HL-60 (cell line): ENCODE measurements around the gene STAT4.

ENCODE experiments used
- DNase-seq, 2 experiments: peaks; one replicate each; pipeline ENCODE4 v3.0.0-alpha.2; 2010 to 2020; ENCODE audit warnings: low read depth in 1 of 2, low spot score in 1 of 2
- H3K27ac ChIP-seq: fragments of 250-450 bp; sonication (Bioruptor Pico); replicated peaks from 2 replicates; pipeline ENCODE4 v1.5.1; 2020; ENCODE audit warnings: mild to moderate bottlenecking, moderate library complexity
- H3K27me3 ChIP-seq: fragments of 250-450 bp; sonication (Bioruptor Pico); 2 replicates; pipeline ENCODE4 v1.5.1; 2021; ENCODE audit warnings: mild to moderate bottlenecking, moderate library complexity; ENCODE audit not compliant: insufficient read depth, poor library complexity, severe bottlenecking
- H3K4me3 ChIP-seq: replicated peaks from 2 replicates; pipeline ENCODE4 v1.5.1; 2011; ENCODE audit warnings: mild to moderate bottlenecking, control low read depth, low read length; ENCODE audit not compliant: insufficient read depth
- GABPA ChIP-seq: IDR thresholded peaks from 2 replicates; pipeline ENCODE4 v1.6.1; 2012; ENCODE audit warnings: low read depth
- POLR2AphosphoS5 ChIP-seq: IDR thresholded peaks from 2 replicates; pipeline ENCODE4 v1.6.1; 2012; ENCODE audit warnings: low read depth
- SPI1 ChIP-seq: IDR thresholded peaks from 2 replicates; pipeline ENCODE4 v1.6.1; 2012; ENCODE audit warnings: low read depth, mild to moderate bottlenecking, borderline replicate concordance
- TF ChIP-seq, protein P1 (sequence below): IDR thresholded peaks from one replicate; pipeline ENCODE4 v1.5.1; 2011; ENCODE audit warnings: low read length, control low read depth, inconsistent platforms; ENCODE audit not compliant: insufficient read depth
- TF ChIP-seq, protein P2 (sequence below): IDR thresholded peaks from 2 replicates; pipeline ENCODE4 v1.6.1; 2012; ENCODE audit warnings: low read depth; ENCODE audit not compliant: insufficient replicate concordance

Gene STAT4

DNA sequence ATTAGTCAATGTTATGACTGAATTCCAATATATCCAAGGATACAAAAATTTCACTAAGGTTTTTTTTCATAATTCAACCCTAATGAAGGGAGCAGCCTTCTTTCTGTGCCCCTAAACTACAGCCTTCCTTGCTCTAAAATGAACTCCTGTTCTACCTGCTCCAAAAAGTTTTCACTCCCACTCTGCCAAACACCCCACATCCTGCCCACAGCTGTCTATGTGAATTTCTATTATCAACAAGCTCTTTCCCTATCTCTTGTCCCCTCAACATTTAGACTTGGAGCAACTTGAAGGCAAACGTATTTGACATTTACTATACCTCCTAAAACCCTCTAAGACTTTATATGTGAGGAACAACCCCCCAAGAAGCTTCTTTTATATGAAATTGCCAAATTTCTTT is 2.5 kb downstream of the STAT4 start:
- TF ChIP-seq, protein P1, sequence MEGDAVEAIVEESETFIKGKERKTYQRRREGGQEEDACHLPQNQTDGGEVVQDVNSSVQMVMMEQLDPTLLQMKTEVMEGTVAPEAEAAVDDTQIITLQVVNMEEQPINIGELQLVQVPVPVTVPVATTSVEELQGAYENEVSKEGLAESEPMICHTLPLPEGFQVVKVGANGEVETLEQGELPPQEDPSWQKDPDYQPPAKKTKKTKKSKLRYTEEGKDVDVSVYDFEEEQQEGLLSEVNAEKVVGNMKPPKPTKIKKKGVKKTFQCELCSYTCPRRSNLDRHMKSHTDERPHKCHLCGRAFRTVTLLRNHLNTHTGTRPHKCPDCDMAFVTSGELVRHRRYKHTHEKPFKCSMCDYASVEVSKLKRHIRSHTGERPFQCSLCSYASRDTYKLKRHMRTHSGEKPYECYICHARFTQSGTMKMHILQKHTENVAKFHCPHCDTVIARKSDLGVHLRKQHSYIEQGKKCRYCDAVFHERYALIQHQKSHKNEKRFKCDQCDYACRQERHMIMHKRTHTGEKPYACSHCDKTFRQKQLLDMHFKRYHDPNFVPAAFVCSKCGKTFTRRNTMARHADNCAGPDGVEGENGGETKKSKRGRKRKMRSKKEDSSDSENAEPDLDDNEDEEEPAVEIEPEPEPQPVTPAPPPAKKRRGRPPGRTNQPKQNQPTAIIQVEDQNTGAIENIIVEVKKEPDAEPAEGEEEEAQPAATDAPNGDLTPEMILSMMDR: no peak
- TF ChIP-seq, protein P2, sequence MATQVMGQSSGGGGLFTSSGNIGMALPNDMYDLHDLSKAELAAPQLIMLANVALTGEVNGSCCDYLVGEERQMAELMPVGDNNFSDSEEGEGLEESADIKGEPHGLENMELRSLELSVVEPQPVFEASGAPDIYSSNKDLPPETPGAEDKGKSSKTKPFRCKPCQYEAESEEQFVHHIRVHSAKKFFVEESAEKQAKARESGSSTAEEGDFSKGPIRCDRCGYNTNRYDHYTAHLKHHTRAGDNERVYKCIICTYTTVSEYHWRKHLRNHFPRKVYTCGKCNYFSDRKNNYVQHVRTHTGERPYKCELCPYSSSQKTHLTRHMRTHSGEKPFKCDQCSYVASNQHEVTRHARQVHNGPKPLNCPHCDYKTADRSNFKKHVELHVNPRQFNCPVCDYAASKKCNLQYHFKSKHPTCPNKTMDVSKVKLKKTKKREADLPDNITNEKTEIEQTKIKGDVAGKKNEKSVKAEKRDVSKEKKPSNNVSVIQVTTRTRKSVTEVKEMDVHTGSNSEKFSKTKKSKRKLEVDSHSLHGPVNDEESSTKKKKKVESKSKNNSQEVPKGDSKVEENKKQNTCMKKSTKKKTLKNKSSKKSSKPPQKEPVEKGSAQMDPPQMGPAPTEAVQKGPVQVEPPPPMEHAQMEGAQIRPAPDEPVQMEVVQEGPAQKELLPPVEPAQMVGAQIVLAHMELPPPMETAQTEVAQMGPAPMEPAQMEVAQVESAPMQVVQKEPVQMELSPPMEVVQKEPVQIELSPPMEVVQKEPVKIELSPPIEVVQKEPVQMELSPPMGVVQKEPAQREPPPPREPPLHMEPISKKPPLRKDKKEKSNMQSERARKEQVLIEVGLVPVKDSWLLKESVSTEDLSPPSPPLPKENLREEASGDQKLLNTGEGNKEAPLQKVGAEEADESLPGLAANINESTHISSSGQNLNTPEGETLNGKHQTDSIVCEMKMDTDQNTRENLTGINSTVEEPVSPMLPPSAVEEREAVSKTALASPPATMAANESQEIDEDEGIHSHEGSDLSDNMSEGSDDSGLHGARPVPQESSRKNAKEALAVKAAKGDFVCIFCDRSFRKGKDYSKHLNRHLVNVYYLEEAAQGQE: no peak
- TF ChIP-seq POLR2AphosphoS5 (no peak), GABPA (no peak), SPI1 (no peak)
- DNase-seq: no peak
- no peak overlapping the region for H3K27ac ChIP-seq
- H3K27me3 ChIP-seq: peaks cover 17% of the 10 kb centered on the region
- no peak overlapping the region for H3K4me3 ChIP-seq

DNA sequence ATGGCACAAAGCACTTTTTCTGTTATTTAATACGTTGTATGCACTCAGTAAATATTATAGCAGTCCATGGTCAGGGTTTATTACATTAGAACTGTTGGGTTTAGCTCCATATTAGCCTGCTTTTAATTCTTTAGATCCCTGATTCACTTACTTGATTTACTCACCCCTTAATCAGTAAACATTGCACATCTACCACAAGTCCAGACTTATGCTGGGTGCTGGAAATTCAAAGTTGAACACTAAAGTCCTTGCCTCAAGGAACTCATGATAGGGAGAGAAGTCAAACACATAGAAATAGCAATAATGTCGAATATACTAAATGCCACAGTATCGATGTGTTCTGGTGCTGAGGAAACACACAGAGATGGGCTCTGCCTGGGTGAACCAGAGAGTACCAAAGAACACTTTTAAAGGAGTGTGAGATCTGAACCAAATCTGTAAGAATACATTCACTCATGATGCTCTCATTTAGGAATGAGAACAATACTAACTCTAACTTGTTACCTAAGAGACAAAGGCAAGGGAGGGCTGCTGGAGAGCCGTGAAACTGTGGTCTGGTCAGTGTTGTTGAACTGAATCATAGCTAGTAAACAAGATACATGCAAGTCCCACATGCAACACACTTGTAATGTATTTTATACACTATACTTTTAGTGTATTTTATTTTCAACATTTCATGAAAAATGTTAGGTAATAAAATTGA is 4.9 kb downstream of the STAT4 start:
- TF ChIP-seq GABPA: no peak
- TF ChIP-seq SPI1: no peak
- TF ChIP-seq POLR2AphosphoS5: no peak
- TF ChIP-seq, protein P2: no peak
- TF ChIP-seq, protein P1: no peak
- no peak overlapping the region for H3K27ac ChIP-seq
- DNase-seq: no peak
- H3K27me3 ChIP-seq: peaks cover 17% of the 10 kb centered on the region
- H3K4me3 ChIP-seq: no peak overlapping the region

- peaks cover 10% of the 10 kb centered on the region for H3K27me3 ChIP-seq
- H3K4me3 ChIP-seq: no peak overlapping the region
- DNase-seq: no peak
- no peak overlapping the region for H3K27ac ChIP-seq
- TF ChIP-seq, protein P2: no peak
- TF ChIP-seq POLR2AphosphoS5 (no peak), GABPA (no peak), SPI1 (no peak)
- TF ChIP-seq, protein P1: no peak
Measured at GRCh38 chr2:191144217-191144616, 6.6 kb downstream of the STAT4 start.
